Neural cell (in vitro differentiated cells): ENCODE measurements around the gene NISCH. TPM values are rescaled to one million over a fixed set of nuclear protein-coding genes. Genes with fewer than 3 reads are reported as not detected.

Source experiments
- H2AFZ ChIP-seq: fragments of 200-600, 300-800 bp; sonication (generic), shearing (Covaris generic); 2 replicates; pipeline ENCODE4 v1.6.0; 2014; ENCODE audit warnings: low read depth, mild to moderate bottlenecking, antibody characterized with exemption, low read length, moderate library complexity
- H3F3A ChIP-seq: fragments of 200-600 bp; shearing (Covaris generic); 2 replicates; pipeline ENCODE4 v1.6.1; 2016; ENCODE audit warnings: mild to moderate bottlenecking, moderate library complexity, mixed read lengths, antibody characterized with exemption, low read length; ENCODE audit not compliant: insufficient read depth, poor library complexity, severe bottlenecking
- H3K27ac ChIP-seq: fragments of 200-600, 300-800 bp; sonication (generic), shearing (Covaris generic); 2 replicates; pipeline ENCODE4 v1.5.1; 2014; ENCODE audit warnings: mild to moderate bottlenecking, low read length, moderate library complexity
- H3K27me3 ChIP-seq: fragments of 300-800, 200-600 bp; sonication (generic), shearing (Covaris generic); 2 replicates; pipeline ENCODE4 v1.6.0; 2014; ENCODE audit warnings: mild to moderate bottlenecking, low read depth, low read length, moderate library complexity; ENCODE audit not compliant: insufficient read depth
- H3K36me3 ChIP-seq: fragments of 300-800, 200-600 bp; sonication (generic), shearing (Covaris generic); 2 replicates; pipeline ENCODE4 v1.5.1; 2014; ENCODE audit warnings: mild to moderate bottlenecking, antibody characterized with exemption, low read length, moderate library complexity; ENCODE audit not compliant: insufficient read depth
- H3K4me2 ChIP-seq: fragments of 300-800, 200-600 bp; sonication (generic), shearing (Covaris generic); 2 replicates; pipeline ENCODE4 v1.6.0; 2014; ENCODE audit warnings: mild to moderate bottlenecking, low read length
- H3K4me3 ChIP-seq: fragments of 300-800, 200-600 bp; sonication (generic), shearing (Covaris generic); 2 replicates; pipeline ENCODE4 v1.5.1; 2014; ENCODE audit warnings: mild to moderate bottlenecking, low read length, moderate library complexity
- H3K79me2 ChIP-seq: fragments of 200-600 bp; shearing (Covaris generic); replicated peaks from 2 replicates; pipeline ENCODE4 v1.6.0; 2014; ENCODE audit warnings: mild to moderate bottlenecking, low read length, moderate library complexity; ENCODE audit not compliant: insufficient read depth
- H3K9ac ChIP-seq: fragments of 300-800, 200-600 bp; sonication (generic), shearing (Covaris generic); 2 replicates; pipeline ENCODE4 v1.6.1; 2016; ENCODE audit warnings: mild to moderate bottlenecking, low read length, mixed read lengths
- H3K9me2 ChIP-seq: fragments of 200-600 bp; shearing (Covaris generic); 2 replicates; pipeline ENCODE4 v1.6.1; 2016; ENCODE audit warnings: mild to moderate bottlenecking, low read length, mixed read lengths; ENCODE audit not compliant: insufficient read depth
- H3K9me3 ChIP-seq: fragments of 200-600, 300-800 bp; sonication (generic), shearing (Covaris generic); 2 replicates; pipeline ENCODE4 v1.6.1; 2016; ENCODE audit warnings: mild to moderate bottlenecking, mixed run types, low read length, moderate library complexity, mixed read lengths
- H4K20me1 ChIP-seq: fragments of 200-600 bp; shearing (Covaris generic); 2 replicates; pipeline ENCODE4 v1.6.1; 2016; ENCODE audit warnings: mild to moderate bottlenecking, mixed run types; ENCODE audit not compliant: insufficient read depth
- EP300 ChIP-seq: fragments of 450-650 bp; conservative IDR thresholded peaks from 2 replicates; pipeline ENCODE4 v1.6.1; 2014; ENCODE audit warnings: antibody characterized with exemption, mild to moderate bottlenecking, moderate library complexity; ENCODE audit not compliant: poor library complexity, severe bottlenecking
- EZH2 ChIP-seq: fragments of 200-600, 300-800 bp; shearing (Covaris generic), sonication (generic); IDR thresholded peaks from 2 replicates; pipeline ENCODE4 v1.6.1; 2014; ENCODE audit warnings: antibody characterized with exemption, low read length, borderline replicate concordance, mild to moderate bottlenecking; ENCODE audit not compliant: insufficient read depth, poor library complexity, severe bottlenecking
- MXI1 ChIP-seq: fragments of 450-650 bp; conservative IDR thresholded peaks from 2 replicates; pipeline ENCODE4 v1.6.1; 2014; ENCODE audit warnings: antibody characterized with exemption, mild to moderate bottlenecking; ENCODE audit not compliant: poor library complexity, severe bottlenecking
- POLR2AphosphoS5 ChIP-seq: IDR thresholded peaks from 2 replicates; pipeline ENCODE4 v1.6.1; 2012
- RAD21 ChIP-seq: fragments of 450-650 bp; conservative IDR thresholded peaks from 2 replicates; pipeline ENCODE4 v1.6.1; 2014; ENCODE audit warnings: antibody characterized with exemption, mild to moderate bottlenecking, moderate library complexity
- REST ChIP-seq: IDR thresholded peaks from 2 replicates; pipeline ENCODE4 v1.6.1; 2012; ENCODE audit warnings: borderline replicate concordance
- SMC3 ChIP-seq: fragments of 450-650 bp; conservative IDR thresholded peaks from 2 replicates; pipeline ENCODE4 v1.6.1; 2014; ENCODE audit warnings: antibody characterized with exemption, mild to moderate bottlenecking, moderate library complexity; ENCODE audit not compliant: poor library complexity
- TAF1 ChIP-seq: IDR thresholded peaks from 2 replicates; pipeline ENCODE4 v1.6.1; 2012; ENCODE audit warnings: low read depth
- polyA plus RNA-seq: library from polyadenylated mRNA; depleted of rRNA; stranded (reverse); fragments of >200 nt; gene quantifications from 2 replicates; pipeline ENCODE4 v1.2.3, GENCODE V29; 2014
- TF ChIP-seq, protein P1 (sequence below): fragments of 450-650 bp; IDR thresholded peaks from 2 replicates; pipeline ENCODE4 v1.5.1; 2014; ENCODE audit warnings: antibody characterized with exemption, mild to moderate bottlenecking, moderate library complexity; ENCODE audit not compliant: poor library complexity, severe bottlenecking

Gene NISCH
- polyA plus RNA-seq, 1 donor from 2014 or later, result 88.9 TPM

- no peak overlapping the region for H3K9ac ChIP-seq
- H2AFZ ChIP-seq, result no peak overlapping the region
- no peak overlapping the region for H3K4me3 ChIP-seq
- no peaks in the 10 kb centered on the region for H3K36me3 ChIP-seq
- H3K79me2 ChIP-seq, result no peaks in the 10 kb centered on the region
- H3K9me3 ChIP-seq, result no peaks in the 10 kb centered on the region
- TF ChIP-seq EP300 (no peak), RAD21 (peak; percentile 86), POLR2AphosphoS5 (no peak), SMC3 (peak; percentile 85), MXI1 (peak; percentile 23), REST (no peak), EZH2 (no peak), TAF1 (no peak)
- TF ChIP-seq, protein P1, sequence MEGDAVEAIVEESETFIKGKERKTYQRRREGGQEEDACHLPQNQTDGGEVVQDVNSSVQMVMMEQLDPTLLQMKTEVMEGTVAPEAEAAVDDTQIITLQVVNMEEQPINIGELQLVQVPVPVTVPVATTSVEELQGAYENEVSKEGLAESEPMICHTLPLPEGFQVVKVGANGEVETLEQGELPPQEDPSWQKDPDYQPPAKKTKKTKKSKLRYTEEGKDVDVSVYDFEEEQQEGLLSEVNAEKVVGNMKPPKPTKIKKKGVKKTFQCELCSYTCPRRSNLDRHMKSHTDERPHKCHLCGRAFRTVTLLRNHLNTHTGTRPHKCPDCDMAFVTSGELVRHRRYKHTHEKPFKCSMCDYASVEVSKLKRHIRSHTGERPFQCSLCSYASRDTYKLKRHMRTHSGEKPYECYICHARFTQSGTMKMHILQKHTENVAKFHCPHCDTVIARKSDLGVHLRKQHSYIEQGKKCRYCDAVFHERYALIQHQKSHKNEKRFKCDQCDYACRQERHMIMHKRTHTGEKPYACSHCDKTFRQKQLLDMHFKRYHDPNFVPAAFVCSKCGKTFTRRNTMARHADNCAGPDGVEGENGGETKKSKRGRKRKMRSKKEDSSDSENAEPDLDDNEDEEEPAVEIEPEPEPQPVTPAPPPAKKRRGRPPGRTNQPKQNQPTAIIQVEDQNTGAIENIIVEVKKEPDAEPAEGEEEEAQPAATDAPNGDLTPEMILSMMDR, result peak; percentile 89
- no peaks in the 10 kb centered on the region for H3K9me2 ChIP-seq
- no peak overlapping the region for H3K27ac ChIP-seq
- H4K20me1 ChIP-seq, result no peaks in the 10 kb centered on the region
- no peak overlapping the region for H3K4me2 ChIP-seq
- H3F3A ChIP-seq, result no peaks in the 10 kb centered on the region
- no peaks in the 10 kb centered on the region for H3K27me3 ChIP-seq
These were observed 27.0 kb upstream of the NISCH start for GRCh38 chr3:52428151-52429005.

GRCh38 chr3:52429031-52429430 is 26.4 kb upstream of the NISCH start:
- TF ChIP-seq MXI1, result no peak
- no peak for TF ChIP-seq POLR2AphosphoS5
- TF ChIP-seq TAF1, result no peak
- Histone ChIP-seq H3F3A (no peaks in the 10 kb centered on the region), H3K9me2 (no peaks in the 10 kb centered on the region), H3K9me3 (no peaks in the 10 kb centered on the region), H3K36me3 (no peaks in the 10 kb centered on the region), H3K79me2 (no peaks in the 10 kb centered on the region), H3K4me3 (no peak overlapping the region), H4K20me1 (no peaks in the 10 kb centered on the region), H3K9ac (no peak overlapping the region), H3K4me2 (no peak overlapping the region), H3K27ac (no peak overlapping the region), H2AFZ (no peak overlapping the region), H3K27me3 (no peaks in the 10 kb centered on the region)
